ENCODE results near the gene CNPPD1. TPM values are rescaled to one million over a fixed set of nuclear protein-coding genes. Genes with fewer than 3 reads are reported as not detected.

Gene CNPPD1
- total RNA-seq, 4 donors from 2014 or later = 35.9 to 55.5 (median 44.2) TPM

- no peak for TF ChIP-seq CTCF (IDR thresholded peaks at IDR 0.05; ENCODE audit: low read depth)
Measured at GRCh38 chr2:219213486-219214071, 36.9 kb upstream of the CNPPD1 start.

GRCh38 chr2:219213026-219213415 is 36.3 kb upstream of the CNPPD1 start:
- TF ChIP-seq CTCF (IDR thresholded peaks at IDR 0.05; ENCODE audit: low read depth) = no peak

GRCh38 chr2:219210886-219211362 is 34.2 kb upstream of the CNPPD1 start:
- TF ChIP-seq CTCF (IDR thresholded peaks at IDR 0.05; ENCODE audit: low read depth) = no peak

GRCh38 chr2:219210196-219210885 is 33.6 kb upstream of the CNPPD1 start:
- no peak for TF ChIP-seq CTCF (IDR thresholded peaks at IDR 0.05; ENCODE audit: low read depth)

- no peak for TF ChIP-seq CTCF (IDR thresholded peaks at IDR 0.05; ENCODE audit: low read depth)
Measured at GRCh38 chr2:219209236-219210195, 32.8 kb upstream of the CNPPD1 start.

GRCh38 chr2:219207884-219208740 is 31.4 kb upstream of the CNPPD1 start:
- TF ChIP-seq CTCF (IDR thresholded peaks at IDR 0.05; ENCODE audit: low read depth) = no peak
